ENCODE data around the gene RNF14. TPM values are rescaled to one million over a fixed set of nuclear protein-coding genes. Genes with fewer than 3 reads are reported as not detected.

The RNF14 gene
- total RNA-seq, 1 experiment from 2014 or later: 20.5 TPM

- no peak for TF ChIP-seq STAT6 (CRISPR knock-in tag; conservative IDR thresholded peaks at IDR 0.05; ENCODE audit: low read depth)
Observed at GRCh38 chr5:141941307-141941706, 27.6 kb upstream of the RNF14 start (continued).

- ATAC-seq (no peak), DNase-seq (ENCODE audit: low spot score) (no peak)
- Mint-ChIP-seq H3K36me3 (peaks cover 18% of the 10 kb centered on the region), H3K9me3 (no peaks in the 10 kb centered on the region), H3K4me3 (no peak overlapping the region), H3K27me3 (ENCODE audit: low read depth) (no peaks in the 10 kb centered on the region; the same call in 1 of the 2 replicates), H3K4me1 (peaks cover 14% of the 10 kb centered on the region), H3K27ac (no peak overlapping the region)
- no peak for TF ChIP-seq ZNF121 (CRISPR knock-in tag; IDR thresholded peaks at IDR 0.05)
- TF ChIP-seq KAT7 (CRISPR knock-in tag; IDR thresholded peaks at IDR 0.05; ENCODE audit: borderline replicate concordance): no peak
- TF ChIP-seq NR2C2 (CRISPR knock-in tag; IDR thresholded peaks at IDR 0.05): no peak
- no peak for TF ChIP-seq MXD4 (CRISPR knock-in tag; IDR thresholded peaks at IDR 0.05; ENCODE audit: borderline replicate concordance)
- TF ChIP-seq ZNF671 (CRISPR knock-in tag; IDR thresholded peaks at IDR 0.05): no peak
- no peak for TF ChIP-seq ATF6 (CRISPR knock-in tag; IDR thresholded peaks at IDR 0.05)
- no peak for TF ChIP-seq MAX (CRISPR knock-in tag; IDR thresholded peaks at IDR 0.05)
- TF ChIP-seq E2F5 (CRISPR knock-in tag; IDR thresholded peaks at IDR 0.05): no peak
- no peak for TF ChIP-seq ZNF281 (CRISPR knock-in tag; IDR thresholded peaks at IDR 0.05)
- TF ChIP-seq PRRX2 (CRISPR knock-in tag; IDR thresholded peaks at IDR 0.05): no peak
- ChIA-PET POLR2A (no interaction called here), CTCF (interaction anchor here (0.6 to 3.9 kb wide), 9 partner anchors 18 to 277 kb away, joined by 3 to 24 read pairs (median 5); partner anchors contain the start of genes DELE1 and PCDH1)
Observed at GRCh38 chr5:141941779-141942178, 27.1 kb upstream of the RNF14 start.

GRCh38 chr5:141942185-141942857, 26.6 kb upstream of the RNF14 start:
- H3K4me1 Mint-ChIP-seq: peaks cover 14% of the 10 kb centered on the region
- CTCF ChIA-PET: interaction anchor here (0.5 to 3.9 kb wide), 5 partner anchors 18 to 382 kb away, joined by 3 to 24 read pairs (median 5); no protein-coding TSS in a partner anchor
- no peak overlapping the region for H3K4me3 Mint-ChIP-seq
- no peak for TF ChIP-seq CREM (CRISPR knock-in tag; IDR thresholded peaks at IDR 0.05)
- no peak for TF ChIP-seq CREB1 (CRISPR knock-in tag; IDR thresholded peaks at IDR 0.05)
- TF ChIP-seq JAZF1 (CRISPR knock-in tag; IDR thresholded peaks at IDR 0.05): no peak
- no peak for TF ChIP-seq FOXP1 (CRISPR knock-in tag; IDR thresholded peaks at IDR 0.05; ENCODE audit: borderline replicate concordance)
- no peak for TF ChIP-seq FOXJ3 (CRISPR knock-in tag; IDR thresholded peaks at IDR 0.05; ENCODE audit: borderline replicate concordance)
- TF ChIP-seq OVOL2 (CRISPR knock-in tag; IDR thresholded peaks at IDR 0.05; ENCODE audit: borderline replicate concordance): no peak
- TF ChIP-seq AFF4 (CRISPR knock-in tag; IDR thresholded peaks at IDR 0.05; ENCODE audit: borderline replicate concordance): no peak
- no peak for TF ChIP-seq PREB (CRISPR knock-in tag; IDR thresholded peaks at IDR 0.05; ENCODE audit: borderline replicate concordance)

More at GRCh38 chr5:141942185-141942857, 26.6 kb upstream of the RNF14 start:
- no peak for DNase-seq (ENCODE audit: low spot score)
- Mint-ChIP-seq H3K27ac (no peak overlapping the region), H3K36me3 (peaks cover 14% of the 10 kb centered on the region), H3K9me3 (no peaks in the 10 kb centered on the region), H3K27me3 (ENCODE audit: low read depth) (no peaks in the 10 kb centered on the region; the same call in 1 of the 2 replicates)
- POLR2A ChIA-PET: interaction anchor here (0.5 kb wide), 1 partner anchor 240 kb away, joined by 4 read pairs; no protein-coding TSS in a partner anchor
- ATAC-seq: no peak
